GM21576 (cell line): ENCODE results near the gene RFPL4A.

Experiments used
- ATAC-seq: cut with Tn5 transposase; IDR thresholded peaks from one replicate; pipeline ENCODE4 v1.9.1; 2021; ENCODE audit warnings: mild to moderate bottlenecking, moderate library complexity; ENCODE audit not compliant: unreplicated experiment

The RFPL4A gene

DNA sequence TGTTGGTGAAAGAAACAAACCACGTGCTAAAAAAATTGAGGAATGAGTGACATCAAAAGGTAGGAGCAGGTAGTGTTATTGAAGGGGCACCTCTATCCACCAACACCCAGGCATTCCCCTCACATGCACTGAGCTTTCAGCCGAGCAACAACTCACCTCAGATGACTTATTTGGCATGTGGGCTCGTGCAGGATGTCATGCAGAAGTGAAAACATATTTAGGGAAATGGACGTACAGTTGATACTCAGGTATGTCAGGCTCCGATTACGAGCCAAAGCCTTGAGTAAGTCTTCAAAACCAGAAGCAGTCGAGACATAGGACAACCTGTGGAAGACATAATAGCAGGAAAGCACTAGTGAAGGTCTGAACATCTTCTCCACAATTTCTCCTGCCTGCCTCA is 42.5 kb downstream of the RFPL4A start:
- ATAC-seq: no peak

DNA sequence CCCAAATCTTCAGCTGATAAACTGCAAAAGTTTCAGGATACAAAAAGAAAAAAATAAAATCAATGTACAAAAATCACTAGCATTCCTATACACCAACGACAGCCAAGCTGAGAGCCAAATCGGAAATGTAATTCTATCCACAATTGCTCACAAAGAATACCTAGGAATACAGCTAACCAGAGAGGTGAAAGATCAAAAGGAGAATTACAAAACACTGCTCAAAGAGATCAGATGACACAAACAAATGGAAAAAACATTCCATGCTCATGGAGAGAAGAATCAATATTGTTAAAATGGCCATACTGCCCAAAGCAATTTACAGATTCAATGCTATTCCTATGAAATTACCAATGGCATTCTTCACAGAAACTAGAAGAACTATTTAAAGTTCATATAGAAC is 43.4 kb downstream of the RFPL4A start:
- ATAC-seq: no peak

DNA sequence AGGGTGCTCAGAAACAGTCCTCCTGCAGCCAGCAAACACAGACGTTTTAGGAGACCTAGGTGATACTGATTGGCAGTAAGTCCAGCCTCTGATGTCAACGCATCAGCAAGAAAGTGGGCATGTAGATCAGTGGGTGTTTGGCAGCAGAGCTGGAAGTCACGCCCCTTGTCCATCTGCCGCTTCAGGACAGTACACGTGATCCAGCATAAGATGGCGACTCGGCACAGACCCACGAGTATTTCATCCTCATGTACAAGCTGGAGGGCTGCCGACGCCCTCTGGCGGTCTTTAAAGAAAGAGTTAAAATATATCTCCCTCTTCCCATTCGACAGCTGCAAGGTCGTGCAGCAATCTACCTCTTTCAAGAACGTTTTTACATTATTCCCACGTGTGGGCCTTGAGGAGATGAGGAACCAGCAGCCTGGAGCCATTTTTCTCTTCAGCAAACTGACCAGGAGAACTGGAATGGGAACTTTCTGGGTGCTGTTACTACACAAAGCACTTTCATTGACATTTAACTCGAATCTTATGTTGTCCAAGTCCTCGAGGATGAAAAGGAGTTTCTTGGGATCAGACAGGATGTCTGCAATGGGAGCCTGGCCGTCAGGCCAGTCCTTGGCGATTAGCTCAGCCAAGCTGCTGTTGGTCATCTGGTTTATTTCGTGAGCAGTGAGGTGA is 50.6 kb downstream of the RFPL4A start:
- ATAC-seq: no peak

DNA sequence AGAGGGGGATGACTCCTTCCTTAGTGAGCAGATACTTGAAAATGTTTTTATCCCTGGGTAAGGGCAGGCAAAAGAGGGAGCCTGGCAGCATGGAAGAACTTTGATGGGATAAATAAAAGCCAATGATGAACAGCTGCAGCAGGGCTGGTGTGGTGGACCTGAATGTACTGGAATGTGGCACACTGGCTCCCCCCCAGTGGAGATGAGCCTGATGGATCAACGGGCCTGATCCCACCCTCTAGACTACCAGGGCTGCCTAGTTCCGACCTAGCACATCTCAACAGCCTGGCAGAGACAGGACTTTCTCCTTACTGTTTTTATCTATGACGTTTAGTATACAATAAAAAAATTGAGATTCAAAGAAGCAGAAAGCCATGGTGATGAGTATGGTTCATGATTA is 52.4 kb downstream of the RFPL4A start:
- no peak for ATAC-seq

DNA sequence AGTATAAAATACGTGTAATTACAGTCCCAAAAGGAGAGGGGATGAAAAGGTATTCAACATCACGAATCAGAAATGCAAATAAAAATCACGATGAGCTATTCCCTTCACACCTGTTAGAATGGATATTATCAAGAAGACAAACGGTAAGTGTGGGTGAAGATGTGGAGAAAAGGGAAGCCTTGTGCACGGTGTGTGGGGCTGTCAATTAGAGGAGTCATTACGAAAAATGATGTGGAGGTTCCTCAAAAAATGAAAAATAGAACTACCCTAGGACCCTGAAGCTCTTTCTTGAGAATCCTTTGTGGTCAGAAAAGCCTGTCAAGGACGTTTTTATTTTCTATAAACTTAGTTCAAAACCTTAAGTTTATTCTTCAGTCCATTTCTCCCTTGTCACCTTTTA is 53.6 kb downstream of the RFPL4A start:
- no peak for ATAC-seq
